ENCODE results near the gene RPL29.

The RPL29 gene

DNA sequence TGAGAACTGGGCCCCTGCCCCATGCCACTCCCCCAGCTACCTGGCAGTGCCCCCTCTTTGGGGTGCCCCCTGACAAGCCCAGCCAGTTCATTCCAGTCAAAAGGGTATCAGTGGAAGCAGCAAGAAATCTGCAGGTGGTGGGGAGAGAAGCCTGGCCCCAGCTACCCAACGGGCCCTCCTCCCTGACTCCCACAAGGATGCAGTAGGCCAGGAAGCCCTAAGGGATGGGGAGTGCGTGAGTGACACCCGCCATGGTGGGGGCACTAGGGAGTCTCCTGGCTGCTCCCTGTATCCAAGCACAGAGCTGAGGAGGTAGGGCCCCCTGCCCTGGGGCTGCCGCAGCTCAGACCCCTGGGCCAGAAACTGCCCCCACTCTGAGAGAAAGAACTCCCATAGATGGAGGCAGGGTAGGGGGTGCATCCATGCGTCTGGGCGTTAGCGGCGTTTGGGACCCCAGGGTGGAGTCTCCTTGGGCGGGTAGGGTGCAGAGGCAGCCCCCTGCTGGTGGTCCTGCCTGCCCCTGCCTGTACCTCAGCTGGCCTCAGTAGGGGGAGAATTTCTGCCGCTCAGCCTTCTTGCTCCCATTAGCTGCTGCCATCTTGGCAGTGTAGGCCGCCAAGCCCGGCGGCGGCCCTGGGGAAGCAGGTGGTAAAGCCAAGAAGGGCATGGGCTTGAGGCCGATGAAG is 38.0 kb downstream of the RPL29 start:
- no peak for DNase-seq (ENCODE audit: low read depth)
- TF ChIP-seq, protein P1, sequence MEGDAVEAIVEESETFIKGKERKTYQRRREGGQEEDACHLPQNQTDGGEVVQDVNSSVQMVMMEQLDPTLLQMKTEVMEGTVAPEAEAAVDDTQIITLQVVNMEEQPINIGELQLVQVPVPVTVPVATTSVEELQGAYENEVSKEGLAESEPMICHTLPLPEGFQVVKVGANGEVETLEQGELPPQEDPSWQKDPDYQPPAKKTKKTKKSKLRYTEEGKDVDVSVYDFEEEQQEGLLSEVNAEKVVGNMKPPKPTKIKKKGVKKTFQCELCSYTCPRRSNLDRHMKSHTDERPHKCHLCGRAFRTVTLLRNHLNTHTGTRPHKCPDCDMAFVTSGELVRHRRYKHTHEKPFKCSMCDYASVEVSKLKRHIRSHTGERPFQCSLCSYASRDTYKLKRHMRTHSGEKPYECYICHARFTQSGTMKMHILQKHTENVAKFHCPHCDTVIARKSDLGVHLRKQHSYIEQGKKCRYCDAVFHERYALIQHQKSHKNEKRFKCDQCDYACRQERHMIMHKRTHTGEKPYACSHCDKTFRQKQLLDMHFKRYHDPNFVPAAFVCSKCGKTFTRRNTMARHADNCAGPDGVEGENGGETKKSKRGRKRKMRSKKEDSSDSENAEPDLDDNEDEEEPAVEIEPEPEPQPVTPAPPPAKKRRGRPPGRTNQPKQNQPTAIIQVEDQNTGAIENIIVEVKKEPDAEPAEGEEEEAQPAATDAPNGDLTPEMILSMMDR (conservative IDR thresholded peaks at IDR 0.05; ENCODE audit: low read depth, low read length) = peak; percentile 11
- H3K4me3 ChIP-seq (ENCODE audit: low read depth, low read length) = no peak overlapping the region

DNA sequence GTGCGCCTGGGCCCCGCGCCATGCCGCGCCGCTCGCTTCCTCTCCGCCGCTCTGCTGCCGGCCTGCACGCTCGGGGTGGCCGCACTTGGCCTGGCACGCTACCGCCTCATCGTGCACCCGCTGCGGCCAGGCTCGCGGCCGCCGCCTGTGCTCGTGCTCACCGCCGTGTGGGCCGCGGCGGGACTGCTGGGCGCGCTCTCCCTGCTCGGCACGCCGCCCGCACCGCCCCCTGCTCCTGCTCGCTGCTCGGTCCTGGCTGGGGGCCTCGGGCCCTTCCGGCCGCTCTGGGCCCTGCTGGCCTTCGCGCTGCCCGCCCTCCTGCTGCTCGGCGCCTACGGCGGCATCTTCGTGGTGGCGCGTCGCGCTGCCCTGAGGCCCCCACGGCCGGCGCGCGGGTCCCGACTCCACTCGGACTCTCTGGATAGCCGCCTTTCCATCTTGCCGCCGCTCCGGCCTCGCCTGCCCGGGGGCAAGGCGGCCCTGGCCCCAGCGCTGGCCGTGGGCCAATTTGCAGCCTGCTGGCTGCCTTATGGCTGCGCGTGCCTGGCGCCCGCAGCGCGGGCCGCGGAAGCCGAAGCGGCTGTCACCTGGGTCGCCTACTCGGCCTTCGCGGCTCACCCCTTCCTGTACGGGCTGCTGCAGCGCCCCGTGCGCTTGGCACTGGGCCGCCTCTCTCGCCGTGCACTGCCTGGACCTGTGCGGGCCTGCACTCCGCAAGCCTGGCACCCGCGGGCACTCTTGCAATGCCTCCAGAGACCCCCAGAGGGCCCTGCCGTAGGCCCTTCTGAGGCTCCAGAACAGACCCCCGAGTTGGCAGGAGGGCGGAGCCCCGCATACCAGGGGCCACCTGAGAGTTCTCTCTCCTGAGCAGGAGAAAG is 39.6 kb downstream of the RPL29 start:
- peak overlapping the region; percentile 37 for H3K4me3 ChIP-seq (ENCODE audit: low read depth, low read length)
- TF ChIP-seq, protein P1 (conservative IDR thresholded peaks at IDR 0.05; ENCODE audit: low read depth, low read length) = peak; percentile 55
- peak; percentile 55 for DNase-seq (ENCODE audit: low read depth)

DNA sequence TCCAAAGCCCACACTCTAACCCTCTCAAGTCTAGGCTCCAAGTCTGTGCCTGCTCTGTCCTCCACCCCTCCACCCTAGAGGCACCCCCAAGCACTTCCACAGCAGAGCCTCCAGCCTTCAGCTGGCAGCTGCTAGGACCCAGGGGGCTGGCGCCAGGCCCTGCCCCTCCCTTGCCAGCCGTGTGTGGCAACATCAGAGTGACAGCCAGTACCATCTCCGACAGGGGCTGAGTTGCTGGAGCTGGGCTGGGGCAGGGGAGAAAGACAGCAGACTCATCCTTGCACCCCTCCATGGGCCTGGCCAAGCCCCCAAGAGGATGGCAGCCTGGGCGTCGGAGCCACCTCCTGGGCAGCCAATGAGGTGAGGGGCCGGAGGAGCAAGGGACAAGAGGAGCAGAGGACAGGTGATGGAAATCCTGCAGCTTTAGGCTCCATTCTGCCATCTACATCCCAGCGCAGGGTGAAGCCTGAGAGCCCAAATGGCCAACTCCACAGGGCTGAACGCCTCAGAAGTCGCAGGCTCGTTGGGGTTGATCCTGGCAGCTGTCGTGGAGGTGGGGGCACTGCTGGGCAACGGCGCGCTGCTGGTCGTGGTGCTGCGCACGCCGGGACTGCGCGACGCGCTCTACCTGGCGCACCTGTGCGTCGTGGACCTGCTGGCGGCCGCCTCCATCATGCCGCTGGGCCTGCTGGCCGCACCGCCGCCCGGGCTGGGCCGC is 40.4 kb downstream of the RPL29 start, which contains the start of gene GPR62:
TSS of gene GPR62 (plus strand) at position 207 of the 718 bp plus-strand sequence. CDS start at position 479, 272 bp downstream.
- TF ChIP-seq, protein P1 (conservative IDR thresholded peaks at IDR 0.05; ENCODE audit: low read depth, low read length) = no peak
- DNase-seq (ENCODE audit: low read depth) = no peak
- H3K4me3 ChIP-seq (ENCODE audit: low read depth, low read length) = peak within 1 kb of the TSS; percentile 37

DNA sequence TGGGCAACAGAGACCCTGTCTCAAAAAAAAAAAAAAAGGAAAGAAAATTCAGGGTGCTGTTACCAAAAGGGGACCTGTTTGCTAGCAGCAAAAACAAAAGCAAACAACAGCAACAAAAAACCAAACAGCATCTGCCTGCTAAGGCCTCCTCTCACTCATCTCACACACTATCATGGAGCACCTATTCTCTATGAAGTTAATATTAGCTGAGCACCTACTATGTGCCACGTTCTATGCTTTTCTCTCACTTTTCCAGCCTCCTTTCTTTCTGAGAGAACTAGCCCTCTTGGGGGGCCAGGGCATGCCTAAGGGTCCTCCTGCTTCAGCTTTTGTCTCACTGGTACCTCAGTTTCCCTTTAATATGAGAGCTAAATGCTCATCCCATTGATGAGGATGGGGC is 41.0 kb downstream of the RPL29 start:
- H3K4me3 ChIP-seq (ENCODE audit: low read depth, low read length) = no peak overlapping the region
- TF ChIP-seq, protein P1 (conservative IDR thresholded peaks at IDR 0.05; ENCODE audit: low read depth, low read length) = no peak
- no peak for DNase-seq (ENCODE audit: low read depth)

DNA sequence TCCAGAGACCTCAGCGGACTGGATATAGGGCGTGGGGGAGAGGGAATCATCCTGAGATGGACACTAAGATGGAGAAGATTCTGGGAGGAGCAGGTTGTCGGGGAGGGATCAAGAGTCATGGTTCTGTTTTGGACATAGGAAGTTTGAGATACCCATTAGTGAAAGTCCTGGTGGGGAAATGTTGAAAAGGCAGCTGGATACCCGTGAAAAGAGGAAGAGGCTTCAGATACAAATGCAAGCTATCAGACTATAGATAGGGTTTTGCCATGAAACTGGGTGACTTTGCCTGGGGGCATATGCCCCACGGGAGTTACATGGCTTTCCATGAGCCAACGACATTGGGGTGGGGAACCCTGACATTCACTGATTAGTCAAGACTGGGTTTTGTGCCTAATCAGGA is 41.6 kb downstream of the RPL29 start:
- H3K4me3 ChIP-seq (ENCODE audit: low read depth, low read length) = no peak overlapping the region
- no peak for DNase-seq (ENCODE audit: low read depth)
- TF ChIP-seq, protein P1 (conservative IDR thresholded peaks at IDR 0.05; ENCODE audit: low read depth, low read length) = no peak

DNA sequence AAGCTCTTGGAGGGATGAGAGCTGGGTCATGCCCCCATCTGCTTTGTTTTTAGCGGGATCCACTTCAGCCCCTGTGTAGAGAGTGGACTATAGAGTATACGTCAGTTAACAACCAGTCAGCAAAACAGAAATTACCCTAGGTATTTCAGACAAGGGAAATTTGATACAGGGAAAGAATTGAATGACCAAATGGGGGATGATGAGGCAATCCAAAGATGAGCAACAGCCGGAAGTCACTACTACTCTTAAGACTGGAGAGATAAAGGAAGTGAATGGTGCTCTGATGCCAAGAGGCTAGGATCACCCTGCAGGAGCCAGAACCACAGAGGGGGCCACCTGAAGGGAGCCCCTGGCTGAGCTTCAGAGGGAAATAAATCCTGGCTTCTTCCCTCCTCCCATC is 42.2 kb downstream of the RPL29 start:
- DNase-seq (ENCODE audit: low read depth) = peak; percentile 89
- TF ChIP-seq, protein P1 (conservative IDR thresholded peaks at IDR 0.05; ENCODE audit: low read depth, low read length) = no peak
- H3K4me3 ChIP-seq (ENCODE audit: low read depth, low read length) = no peak overlapping the region
